Fibroblast of lung (primary cell): Measurements from ENCODE around the gene RFXANK. TPM values are rescaled to one million over a fixed set of nuclear protein-coding genes. Genes with fewer than 3 reads are reported as not detected.

Experiments
- DNase-seq, 2 donors: peaks; one replicate each; pipeline versions ENCODE4 v3.0.0 to v3.0.0-alpha.2; 2010; ENCODE audit warnings: low read depth in 2 of 2
- H2AFZ ChIP-seq: 2 replicates; pipeline ENCODE4 v1.5.1; 2012; ENCODE audit warnings: low read length, control low read depth, inconsistent platforms
- H3K27ac ChIP-seq: 2 replicates; pipeline ENCODE4 v1.5.1; 2011; ENCODE audit warnings: low read length, control low read depth; ENCODE audit not compliant: insufficient read depth
- H3K27me3 ChIP-seq: 2 replicates; pipeline ENCODE4 v1.5.1; 2011; ENCODE audit warnings: mild to moderate bottlenecking, low read length; ENCODE audit not compliant: control insufficient read depth, insufficient read depth
- H3K36me3 ChIP-seq: 2 replicates; pipeline ENCODE4 v1.5.1; 2011; ENCODE audit warnings: low read length; ENCODE audit not compliant: control insufficient read depth, insufficient read depth
- H3K4me1 ChIP-seq: 2 replicates; pipeline ENCODE4 v1.5.1; 2011; ENCODE audit warnings: low read length; ENCODE audit not compliant: control insufficient read depth, insufficient read depth; ENCODE audit errors: extremely low read depth
- H3K4me2 ChIP-seq: 2 replicates; pipeline ENCODE4 v1.5.1; 2011; ENCODE audit warnings: low read length, control low read depth; ENCODE audit not compliant: insufficient read depth; ENCODE audit errors: extremely low read depth
- H3K4me3 ChIP-seq, 4 experiments: fragments of 200-600 bp in 1 of 4; sonication (generic) in 1 of 4; replicated peaks in 1 of 4; 2 replicates each; pipeline ENCODE4 v1.5.1; 2011 to 2016; ENCODE audit warnings: low read length in 4 of 4, low read depth in 3 of 4, mild to moderate bottlenecking in 3 of 4, control low read depth in 2 of 4, inconsistent platforms in 1 of 4, mixed read lengths in 1 of 4; ENCODE audit not compliant: insufficient read depth in 1 of 4; ENCODE audit errors: control extremely low read depth in 1 of 4
- H3K79me2 ChIP-seq: 2 replicates; pipeline ENCODE4 v1.5.1; 2012; ENCODE audit warnings: mild to moderate bottlenecking, low read length, inconsistent platforms; ENCODE audit not compliant: control insufficient read depth, insufficient read depth
- H3K9ac ChIP-seq: 2 replicates; pipeline ENCODE4 v1.5.1; 2011; ENCODE audit warnings: mild to moderate bottlenecking, low read length, control low read depth; ENCODE audit not compliant: insufficient read depth
- H3K9me3 ChIP-seq: 2 replicates; pipeline ENCODE4 v1.5.1; 2012; ENCODE audit warnings: low read depth, low read length; ENCODE audit not compliant: control insufficient read depth, insufficient read depth
- H4K20me1 ChIP-seq: 2 replicates; pipeline ENCODE4 v1.5.1; 2011; ENCODE audit warnings: low read length; ENCODE audit not compliant: control insufficient read depth, insufficient read depth; ENCODE audit errors: extremely low read depth
- EZH2 ChIP-seq: IDR thresholded peaks from 2 replicates; pipeline ENCODE4 v1.5.1; 2012; ENCODE audit warnings: low read length, control low read depth, mild to moderate bottlenecking; ENCODE audit errors: missing control alignments
- polyA plus RNA-seq, 2 donors: library from polyadenylated mRNA; depleted of rRNA in 1 of 2; stranded (reverse) in 1 of 2; unstranded in 1 of 2; fragments of >200 nt; gene quantifications; 2 replicates each; pipeline ENCODE4 v1.2.1, GENCODE V29; 2011 to 2012; ENCODE audit warnings: missing spikeins in 1 of 2
- total RNA-seq: library from RNA; depleted of rRNA; stranded (reverse); fragments of >200 nt; gene quantifications from 2 replicates; pipeline ENCODE4 v1.2.1, GENCODE V29; 2014
- TF ChIP-seq, protein P1 (sequence below), 2 donors: IDR thresholded peaks in 1 of 2; conservative IDR thresholded peaks in 1 of 2; 1 replicate in 1 of 2; 2 replicates in 1 of 2; pipeline ENCODE4 v1.5.1; 2011 to 2012; ENCODE audit warnings: low read length in 2 of 2, control low read depth in 1 of 2, inconsistent platforms in 1 of 2, low read depth in 1 of 2, mild to moderate bottlenecking in 1 of 2

Gene RFXANK
- total and polyA plus RNA-seq, 2 donors (not counting 1 experiment from before 2014, with no cell fraction given) = 31.9 to 65.2 TPM

GRCh38 chr19:19149435-19149834 lies 42.6 kb upstream of the RFXANK start:
- H3K4me1 ChIP-seq = no peaks in the 10 kb centered on the region
- no peak for DNase-seq
- no peaks in the 10 kb centered on the region for H3K36me3 ChIP-seq
- no peak overlapping the region for H2AFZ ChIP-seq
- H3K27me3 ChIP-seq = no peaks in the 10 kb centered on the region
- no peaks in the 10 kb centered on the region for H4K20me1 ChIP-seq
- no peaks in the 10 kb centered on the region for H3K9me3 ChIP-seq
- no peak for TF ChIP-seq EZH2
- TF ChIP-seq, protein P1, sequence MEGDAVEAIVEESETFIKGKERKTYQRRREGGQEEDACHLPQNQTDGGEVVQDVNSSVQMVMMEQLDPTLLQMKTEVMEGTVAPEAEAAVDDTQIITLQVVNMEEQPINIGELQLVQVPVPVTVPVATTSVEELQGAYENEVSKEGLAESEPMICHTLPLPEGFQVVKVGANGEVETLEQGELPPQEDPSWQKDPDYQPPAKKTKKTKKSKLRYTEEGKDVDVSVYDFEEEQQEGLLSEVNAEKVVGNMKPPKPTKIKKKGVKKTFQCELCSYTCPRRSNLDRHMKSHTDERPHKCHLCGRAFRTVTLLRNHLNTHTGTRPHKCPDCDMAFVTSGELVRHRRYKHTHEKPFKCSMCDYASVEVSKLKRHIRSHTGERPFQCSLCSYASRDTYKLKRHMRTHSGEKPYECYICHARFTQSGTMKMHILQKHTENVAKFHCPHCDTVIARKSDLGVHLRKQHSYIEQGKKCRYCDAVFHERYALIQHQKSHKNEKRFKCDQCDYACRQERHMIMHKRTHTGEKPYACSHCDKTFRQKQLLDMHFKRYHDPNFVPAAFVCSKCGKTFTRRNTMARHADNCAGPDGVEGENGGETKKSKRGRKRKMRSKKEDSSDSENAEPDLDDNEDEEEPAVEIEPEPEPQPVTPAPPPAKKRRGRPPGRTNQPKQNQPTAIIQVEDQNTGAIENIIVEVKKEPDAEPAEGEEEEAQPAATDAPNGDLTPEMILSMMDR (conservative IDR thresholded peaks at IDR 0.05 in 1 of 2, IDR thresholded peaks at IDR 0.05 in 1 of 2; ENCODE audit: low read depth in 1 of 2, low read length in 2 of 2) = no peak
- H3K4me2 ChIP-seq = no peak overlapping the region
- H3K79me2 ChIP-seq = no peaks in the 10 kb centered on the region
- no peak overlapping the region for H3K9ac ChIP-seq
- no peak overlapping the region for H3K27ac ChIP-seq
- no peak overlapping the region for H3K4me3 ChIP-seq

GRCh38 chr19:19151418-19151817 lies 40.6 kb upstream of the RFXANK start:
- no peaks in the 10 kb centered on the region for H3K79me2 ChIP-seq
- no peaks in the 10 kb centered on the region for H4K20me1 ChIP-seq
- no peak overlapping the region for H3K4me2 ChIP-seq
- no peaks in the 10 kb centered on the region for H3K27me3 ChIP-seq
- no peak for TF ChIP-seq EZH2
- TF ChIP-seq, protein P1 (conservative IDR thresholded peaks at IDR 0.05 in 1 of 2, IDR thresholded peaks at IDR 0.05 in 1 of 2; ENCODE audit: low read depth in 1 of 2, low read length in 2 of 2) = no peak
- DNase-seq = no peak
- H3K4me3 ChIP-seq = no peak overlapping the region
- no peaks in the 10 kb centered on the region for H3K9me3 ChIP-seq
- H3K9ac ChIP-seq = no peak overlapping the region
- no peaks in the 10 kb centered on the region for H3K4me1 ChIP-seq
- H2AFZ ChIP-seq = no peak overlapping the region
- H3K36me3 ChIP-seq = no peaks in the 10 kb centered on the region
- H3K27ac ChIP-seq = no peak overlapping the region

DNA sequence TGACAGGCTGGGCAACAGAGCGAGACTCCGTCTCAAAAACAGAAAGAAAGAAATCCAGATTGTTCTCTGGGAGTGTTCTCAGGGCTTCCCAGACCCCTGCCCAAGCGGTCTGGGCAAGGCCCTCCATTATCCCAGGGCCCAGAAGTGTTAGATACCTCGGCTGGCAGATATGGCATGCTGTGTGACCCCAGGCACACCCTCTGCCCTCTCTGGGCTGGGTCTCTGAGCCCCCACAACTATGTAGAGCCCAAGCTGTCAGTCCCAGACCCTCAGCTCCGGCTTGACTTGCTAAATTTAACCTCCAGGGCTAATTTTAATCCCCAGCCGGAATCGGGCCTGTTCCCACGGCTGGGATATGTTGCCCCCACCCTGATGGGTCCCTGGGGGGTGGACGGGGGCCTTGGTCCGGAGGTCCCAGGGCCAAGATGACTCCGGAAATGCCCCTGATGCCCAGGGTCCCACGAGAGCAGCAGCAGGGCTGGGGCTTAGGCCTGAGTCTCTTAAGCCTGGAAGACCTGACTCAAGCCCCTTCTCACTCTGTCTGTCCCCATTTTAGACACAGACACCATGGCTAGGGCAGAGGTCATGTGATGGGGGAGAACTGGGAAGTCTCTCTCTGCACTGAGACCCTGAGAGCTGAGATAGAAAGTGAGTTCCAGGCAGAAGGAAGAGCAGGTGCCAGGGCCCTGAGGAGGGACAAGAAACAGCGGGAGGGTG lies 39.2 kb upstream of the RFXANK start:
- Histone ChIP-seq H3K36me3 (no peaks in the 10 kb centered on the region), H3K9me3 (no peaks in the 10 kb centered on the region), H3K79me2 (no peaks in the 10 kb centered on the region), H2AFZ (no peak overlapping the region), H3K9ac (no peak overlapping the region), H3K4me3 (no peak overlapping the region), H3K4me2 (no peak overlapping the region), H3K27me3 (no peaks in the 10 kb centered on the region), H3K4me1 (no peaks in the 10 kb centered on the region), H3K27ac (no peak overlapping the region), H4K20me1 (no peaks in the 10 kb centered on the region)
- no peak for TF ChIP-seq EZH2
- TF ChIP-seq, protein P1 (conservative IDR thresholded peaks at IDR 0.05 in 1 of 2, IDR thresholded peaks at IDR 0.05 in 1 of 2; ENCODE audit: low read depth in 1 of 2, low read length in 2 of 2) = no peak
- DNase-seq = no peak
